Measurements from ENCODE around the gene OTOF.

DNA sequence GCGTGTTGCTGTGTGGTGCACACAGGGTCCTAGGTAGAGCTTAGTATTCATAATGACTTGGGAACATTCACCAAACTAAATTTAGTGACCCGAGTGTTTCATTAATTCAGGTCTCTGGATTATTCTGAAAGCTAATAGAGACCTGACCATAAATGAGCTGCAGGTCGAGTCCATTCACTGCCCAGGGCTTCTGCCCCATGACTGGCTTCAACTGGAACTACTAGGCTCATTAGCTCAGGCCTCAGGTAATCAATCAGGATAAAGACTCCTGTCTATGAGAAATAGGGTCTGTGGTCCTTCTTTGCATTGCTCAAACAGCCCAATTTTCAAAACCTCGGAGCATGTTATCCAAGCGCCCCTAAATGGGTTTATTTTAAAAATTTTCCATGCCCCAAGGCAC, 30.0 kb upstream of the OTOF start:
- no peak for TF ChIP-seq BRD4 (CRISPR knock-in tag; IDR thresholded peaks at IDR 0.05)
- no peak for TF ChIP-seq HMGA1 (CRISPR knock-in tag; conservative IDR thresholded peaks at IDR 0.05)
- no peak for TF ChIP-seq ZNF777 (CRISPR knock-in tag; IDR thresholded peaks at IDR 0.05)
- TF ChIP-seq POLR2AphosphoS2 (IDR thresholded peaks at IDR 0.05; ENCODE audit: low read depth, low read length) = no peak
- TF ChIP-seq, protein P1, sequence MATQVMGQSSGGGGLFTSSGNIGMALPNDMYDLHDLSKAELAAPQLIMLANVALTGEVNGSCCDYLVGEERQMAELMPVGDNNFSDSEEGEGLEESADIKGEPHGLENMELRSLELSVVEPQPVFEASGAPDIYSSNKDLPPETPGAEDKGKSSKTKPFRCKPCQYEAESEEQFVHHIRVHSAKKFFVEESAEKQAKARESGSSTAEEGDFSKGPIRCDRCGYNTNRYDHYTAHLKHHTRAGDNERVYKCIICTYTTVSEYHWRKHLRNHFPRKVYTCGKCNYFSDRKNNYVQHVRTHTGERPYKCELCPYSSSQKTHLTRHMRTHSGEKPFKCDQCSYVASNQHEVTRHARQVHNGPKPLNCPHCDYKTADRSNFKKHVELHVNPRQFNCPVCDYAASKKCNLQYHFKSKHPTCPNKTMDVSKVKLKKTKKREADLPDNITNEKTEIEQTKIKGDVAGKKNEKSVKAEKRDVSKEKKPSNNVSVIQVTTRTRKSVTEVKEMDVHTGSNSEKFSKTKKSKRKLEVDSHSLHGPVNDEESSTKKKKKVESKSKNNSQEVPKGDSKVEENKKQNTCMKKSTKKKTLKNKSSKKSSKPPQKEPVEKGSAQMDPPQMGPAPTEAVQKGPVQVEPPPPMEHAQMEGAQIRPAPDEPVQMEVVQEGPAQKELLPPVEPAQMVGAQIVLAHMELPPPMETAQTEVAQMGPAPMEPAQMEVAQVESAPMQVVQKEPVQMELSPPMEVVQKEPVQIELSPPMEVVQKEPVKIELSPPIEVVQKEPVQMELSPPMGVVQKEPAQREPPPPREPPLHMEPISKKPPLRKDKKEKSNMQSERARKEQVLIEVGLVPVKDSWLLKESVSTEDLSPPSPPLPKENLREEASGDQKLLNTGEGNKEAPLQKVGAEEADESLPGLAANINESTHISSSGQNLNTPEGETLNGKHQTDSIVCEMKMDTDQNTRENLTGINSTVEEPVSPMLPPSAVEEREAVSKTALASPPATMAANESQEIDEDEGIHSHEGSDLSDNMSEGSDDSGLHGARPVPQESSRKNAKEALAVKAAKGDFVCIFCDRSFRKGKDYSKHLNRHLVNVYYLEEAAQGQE (IDR thresholded peaks at IDR 0.05; ENCODE audit: borderline replicate concordance in 1 of 2, low read depth in 1 of 2, low read length in 2 of 2) = no peak
- TF ChIP-seq, protein P2, sequence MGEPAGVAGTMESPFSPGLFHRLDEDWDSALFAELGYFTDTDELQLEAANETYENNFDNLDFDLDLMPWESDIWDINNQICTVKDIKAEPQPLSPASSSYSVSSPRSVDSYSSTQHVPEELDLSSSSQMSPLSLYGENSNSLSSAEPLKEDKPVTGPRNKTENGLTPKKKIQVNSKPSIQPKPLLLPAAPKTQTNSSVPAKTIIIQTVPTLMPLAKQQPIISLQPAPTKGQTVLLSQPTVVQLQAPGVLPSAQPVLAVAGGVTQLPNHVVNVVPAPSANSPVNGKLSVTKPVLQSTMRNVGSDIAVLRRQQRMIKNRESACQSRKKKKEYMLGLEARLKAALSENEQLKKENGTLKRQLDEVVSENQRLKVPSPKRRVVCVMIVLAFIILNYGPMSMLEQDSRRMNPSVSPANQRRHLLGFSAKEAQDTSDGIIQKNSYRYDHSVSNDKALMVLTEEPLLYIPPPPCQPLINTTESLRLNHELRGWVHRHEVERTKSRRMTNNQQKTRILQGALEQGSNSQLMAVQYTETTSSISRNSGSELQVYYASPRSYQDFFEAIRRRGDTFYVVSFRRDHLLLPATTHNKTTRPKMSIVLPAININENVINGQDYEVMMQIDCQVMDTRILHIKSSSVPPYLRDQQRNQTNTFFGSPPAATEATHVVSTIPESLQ (CRISPR knock-in tag; conservative IDR thresholded peaks at IDR 0.05) = no peak
- no peak for TF ChIP-seq YY1 (IDR thresholded peaks at IDR 0.05; ENCODE audit: insufficient read depth, insufficient replicate concordance, low read depth, low read length)
- no peak for TF ChIP-seq ZNF263 (CRISPR knock-in tag; IDR thresholded peaks at IDR 0.05)
- TF ChIP-seq FOXP1 (IDR thresholded peaks at IDR 0.05) = no peak
- no peak for TF ChIP-seq FOXP1 (CRISPR knock-in tag; IDR thresholded peaks at IDR 0.05)

All from HepG2 (cell line).